Measurements from ENCODE around the gene PXDN.
A peak's percentile ranks its signal among the peaks of the same experiment; 100 is the strongest.
"Not testable (repeated sequence)": the region's sequence is repeated elsewhere in the genome, so short reads cannot be mapped to it uniquely, and the experiment has no call there.

PXDN gene

DNA sequence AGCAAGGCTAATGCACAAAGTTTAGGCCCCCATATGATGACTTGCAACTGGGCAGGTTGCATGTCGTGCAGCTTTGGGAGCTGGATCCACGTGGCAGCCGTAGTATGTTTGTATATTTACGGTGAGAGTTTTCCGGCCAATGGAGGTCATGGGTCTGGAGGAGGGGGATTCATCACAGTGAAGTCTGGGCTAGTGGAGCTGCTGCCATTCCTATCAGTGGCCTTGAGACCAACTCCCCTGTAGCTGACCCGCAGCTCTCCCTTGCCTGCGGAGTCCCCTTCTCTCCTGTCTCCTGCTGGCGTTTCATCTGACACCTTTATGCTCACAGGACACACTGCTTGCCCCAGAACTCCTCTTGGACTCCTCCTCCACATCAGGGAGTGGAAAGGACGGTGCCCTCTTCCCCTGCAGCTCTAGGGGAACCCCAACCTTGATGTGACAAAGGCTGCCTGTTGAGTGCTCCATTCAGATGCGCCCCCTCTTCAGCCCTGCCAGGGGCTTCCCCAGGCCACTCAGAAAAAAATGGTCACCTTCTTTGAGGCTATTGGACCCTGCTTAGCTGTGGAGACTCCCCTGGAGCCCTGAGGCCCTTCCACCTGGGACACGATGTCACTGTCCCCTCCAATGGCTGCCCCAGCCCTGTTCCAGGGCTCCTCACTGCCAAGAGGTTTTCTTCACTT lies 121.7 kb downstream of the PXDN start:
- no peak for DNase-seq

DNA sequence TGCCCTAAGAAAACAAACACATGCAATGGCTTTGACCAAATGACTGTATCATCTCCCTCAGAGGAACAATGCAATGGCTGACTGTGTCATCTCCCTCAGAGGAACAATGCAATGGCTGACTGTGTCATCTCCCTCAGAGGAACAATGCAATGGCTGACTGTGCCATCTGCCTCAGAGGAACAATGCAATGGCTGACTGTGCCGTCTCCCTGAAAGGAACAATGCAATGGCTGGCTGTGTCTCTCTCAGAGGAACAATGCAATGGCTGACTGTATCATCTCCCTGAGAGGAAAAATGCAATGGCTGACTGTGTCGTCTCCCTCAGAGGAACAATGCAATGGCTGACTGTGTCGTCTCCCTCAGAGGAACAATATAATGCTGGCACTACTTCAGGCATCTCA lies 122.3 kb downstream of the PXDN start:
- not testable (repeated sequence) for DNase-seq

DNA sequence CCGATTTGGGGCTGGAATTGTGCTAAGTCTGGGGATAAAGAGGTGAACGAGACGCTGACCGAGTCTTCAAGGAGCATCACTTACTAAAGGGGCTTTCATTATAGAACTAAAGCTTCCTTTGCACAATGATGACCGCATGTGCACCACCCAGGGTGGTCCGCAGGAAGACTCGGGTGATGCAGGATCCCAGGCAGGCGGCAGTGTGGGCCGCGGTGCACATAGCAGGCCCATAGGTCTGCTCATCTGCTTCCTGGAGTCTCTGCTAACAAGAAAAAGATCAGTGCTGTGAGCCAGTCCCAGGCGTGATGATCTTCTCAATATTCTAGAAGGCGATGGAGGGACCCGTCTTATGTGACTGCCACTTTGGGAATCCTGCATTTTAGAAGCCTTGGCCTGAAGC lies 122.8 kb downstream of the PXDN start:
- DNase-seq: no peak

DNA sequence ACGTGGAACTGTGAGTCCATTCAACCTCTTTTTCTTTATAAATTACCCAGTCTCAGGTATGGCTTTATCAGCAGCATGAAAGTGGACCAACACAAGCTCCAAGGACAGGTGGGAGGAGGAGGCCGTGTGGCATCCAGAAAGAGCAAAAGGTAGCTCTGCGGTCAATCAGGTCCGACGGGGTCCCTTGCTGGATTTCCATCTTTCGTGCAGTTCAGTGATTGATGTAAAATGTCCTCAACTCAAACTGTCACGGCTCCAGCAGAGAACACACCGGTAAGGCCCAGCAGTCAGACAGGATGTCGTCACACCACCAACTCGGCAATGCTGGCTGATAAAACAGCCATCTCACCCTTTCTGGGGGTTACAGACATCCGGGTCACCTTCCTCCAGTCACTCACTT lies 123.3 kb downstream of the PXDN start:
- DNase-seq: no peak

DNA sequence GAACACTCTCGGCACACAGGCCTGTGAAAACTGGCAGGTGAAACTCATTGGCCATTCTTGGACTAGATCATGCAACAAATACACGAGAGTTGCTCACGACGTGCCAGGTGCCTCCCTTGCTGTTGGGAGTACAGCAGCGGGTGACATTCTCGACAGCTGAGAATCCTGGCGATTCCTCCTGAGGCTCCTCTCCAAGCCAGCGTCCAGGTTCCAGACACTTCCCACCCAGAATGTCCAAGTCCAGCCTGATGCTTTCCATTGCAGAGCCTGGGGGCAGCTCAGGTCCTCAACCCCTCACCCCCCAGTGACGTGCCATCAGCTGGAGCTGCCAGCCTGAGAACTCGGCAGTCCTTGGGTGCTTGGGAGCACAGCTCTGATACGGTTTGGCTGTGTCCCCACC lies 124.2 kb downstream of the PXDN start:
- DNase-seq: no peak

DNA sequence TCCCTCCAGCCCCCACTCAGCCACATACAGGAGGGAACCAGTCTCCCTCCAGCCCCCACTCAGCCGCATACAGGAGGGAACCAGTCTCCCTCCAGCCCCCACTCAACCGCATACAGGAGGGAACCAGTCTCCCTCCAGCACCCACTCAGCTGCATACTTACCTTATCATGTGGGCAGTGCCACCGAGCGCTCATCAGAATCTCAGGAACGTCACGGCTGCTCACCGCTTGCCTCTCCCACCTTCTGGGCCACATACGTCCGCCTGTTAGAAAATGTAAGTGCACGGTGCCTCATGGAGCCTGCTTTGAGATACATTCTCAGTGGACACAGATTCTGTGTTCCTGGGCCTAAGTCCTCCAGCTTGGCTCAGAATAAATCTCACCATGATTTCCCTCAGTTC lies 124.8 kb downstream of the PXDN start:
- no peak for DNase-seq

DNA sequence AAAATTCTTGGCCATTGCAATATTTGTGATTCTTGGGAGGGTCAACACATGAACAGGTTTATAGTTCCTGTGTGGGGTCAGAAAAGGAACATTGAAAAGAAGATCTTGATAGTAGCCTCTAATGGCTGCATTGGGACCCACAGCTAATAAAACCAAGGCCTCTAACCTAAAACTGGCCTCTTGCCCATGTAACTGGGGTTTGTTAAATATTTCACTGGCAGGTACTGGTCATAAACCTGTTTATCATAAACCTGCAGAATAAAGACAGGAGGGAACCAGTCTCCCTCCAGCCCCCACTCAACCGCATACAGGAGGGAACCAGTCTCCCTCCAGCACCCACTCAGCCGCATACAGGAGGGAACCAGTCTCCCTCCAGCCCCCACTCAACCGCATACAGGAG lies 125.3 kb downstream of the PXDN start:
- no peak for DNase-seq

DNA sequence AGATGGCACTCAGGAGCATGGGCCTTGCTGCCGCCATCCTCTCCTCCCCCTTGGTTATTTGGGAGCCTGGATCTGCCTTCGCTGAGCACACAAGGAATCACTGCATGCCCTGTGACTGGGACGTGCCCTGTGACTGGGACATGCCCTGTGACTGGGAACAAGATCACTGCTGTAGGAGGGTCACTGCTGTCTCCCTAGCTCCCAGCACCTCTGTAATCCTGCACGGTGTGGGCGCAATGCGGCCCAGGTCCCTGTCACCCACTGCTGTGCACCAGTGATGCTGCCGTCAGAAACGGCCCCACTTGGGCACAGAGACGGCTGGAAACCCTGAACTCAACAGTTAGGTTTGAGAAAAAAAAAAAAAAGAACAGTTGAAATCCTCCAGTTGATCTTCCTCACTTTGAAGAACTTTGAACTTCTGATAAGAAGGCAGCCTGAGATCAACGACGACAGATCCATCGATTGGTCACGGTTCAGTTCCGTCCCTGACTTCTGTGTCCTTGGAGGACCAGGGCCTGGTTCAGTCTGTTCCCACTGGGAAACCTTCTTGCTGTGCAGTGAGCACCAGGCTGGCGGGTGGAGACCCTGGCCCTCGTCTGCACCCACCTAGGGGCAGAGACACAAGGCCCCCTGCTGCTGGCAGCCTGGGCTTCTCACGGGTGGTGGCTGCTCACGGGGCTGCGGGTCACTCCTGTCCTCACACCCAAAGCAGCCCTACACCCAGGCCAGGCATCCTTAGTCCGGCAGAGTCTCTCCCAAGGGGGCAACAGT lies 125.9 kb downstream of the PXDN start:
- DNase-seq: no peak

DNA sequence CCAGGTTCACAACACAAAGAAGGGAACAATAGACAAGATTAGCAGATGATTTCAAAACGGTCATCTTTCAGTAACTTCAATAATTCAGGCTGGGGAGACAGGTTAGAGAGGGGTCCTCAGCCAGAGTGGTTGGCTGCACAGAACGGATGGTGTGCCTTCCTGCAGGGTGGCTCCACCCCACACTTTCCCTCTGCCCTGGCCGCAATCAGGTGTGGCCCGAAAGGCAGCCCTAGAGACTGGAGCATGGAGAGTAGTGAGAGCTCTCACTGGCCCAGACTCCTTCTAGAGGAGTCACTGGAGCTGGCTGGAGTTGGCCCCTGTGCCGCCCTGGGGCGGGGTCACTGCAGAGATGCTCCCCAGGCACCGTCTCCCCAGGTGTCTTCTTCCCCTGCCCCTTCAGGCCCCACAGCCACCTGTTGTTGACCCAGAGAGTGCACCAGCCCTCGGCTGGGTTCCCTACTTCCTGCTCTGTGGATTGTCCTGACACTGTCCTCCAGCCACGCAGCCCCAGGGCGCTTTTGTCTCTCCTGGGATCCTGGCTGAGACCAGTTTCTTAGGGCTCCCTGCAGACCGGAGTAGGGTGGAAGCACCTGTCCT lies 126.8 kb downstream of the PXDN start:
- DNase-seq: no peak

DNA sequence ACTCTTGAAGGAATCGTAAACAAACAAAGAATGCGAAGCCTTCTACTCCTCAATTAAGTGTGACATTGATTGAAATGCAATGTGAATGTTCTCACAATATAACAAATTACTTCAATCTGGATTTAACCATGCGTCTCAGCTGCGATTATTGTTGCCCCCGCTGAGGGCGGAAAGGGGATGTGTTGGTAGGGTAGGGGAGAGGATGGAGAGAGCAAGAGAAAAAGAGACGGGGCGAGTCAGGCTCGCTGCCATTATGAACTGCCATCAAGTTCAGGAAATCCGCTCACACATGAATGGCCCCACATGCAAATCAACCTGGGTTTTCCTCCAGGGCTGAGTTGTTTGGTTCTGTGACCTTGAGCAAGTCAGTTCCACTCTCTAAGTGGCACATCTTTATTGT lies 129.8 kb downstream of the PXDN start:
- no peak for DNase-seq

DNA sequence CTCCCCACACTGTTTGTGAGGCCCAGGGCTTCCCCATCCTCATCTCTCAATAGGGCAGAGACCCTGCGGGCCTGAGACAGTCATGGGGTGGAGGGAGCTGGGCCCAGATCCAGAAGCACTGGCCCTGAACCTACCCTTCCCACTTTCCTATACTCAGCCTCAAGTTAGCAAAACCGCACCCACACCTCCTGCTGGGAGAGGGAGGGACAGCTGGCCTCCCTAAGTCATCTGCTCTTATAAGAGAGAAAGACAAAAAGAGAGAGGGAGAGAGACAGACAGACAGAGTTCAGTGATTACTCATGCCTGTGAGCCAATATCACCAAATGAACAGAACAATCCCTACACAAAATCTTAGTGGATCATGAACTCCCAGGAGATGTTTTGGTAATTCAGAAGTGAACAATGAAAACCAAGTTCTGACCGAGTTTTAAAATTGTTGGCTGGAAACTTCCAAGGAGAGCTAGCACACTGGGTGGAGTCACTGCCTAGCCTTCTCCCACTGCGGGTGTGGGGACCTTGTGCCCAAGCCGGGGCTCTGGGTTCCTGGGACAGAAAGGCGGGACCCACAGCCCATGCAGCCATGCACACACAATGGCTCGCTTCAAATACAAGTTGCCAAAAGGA lies 130.5 kb downstream of the PXDN start:
- no peak for DNase-seq

DNA sequence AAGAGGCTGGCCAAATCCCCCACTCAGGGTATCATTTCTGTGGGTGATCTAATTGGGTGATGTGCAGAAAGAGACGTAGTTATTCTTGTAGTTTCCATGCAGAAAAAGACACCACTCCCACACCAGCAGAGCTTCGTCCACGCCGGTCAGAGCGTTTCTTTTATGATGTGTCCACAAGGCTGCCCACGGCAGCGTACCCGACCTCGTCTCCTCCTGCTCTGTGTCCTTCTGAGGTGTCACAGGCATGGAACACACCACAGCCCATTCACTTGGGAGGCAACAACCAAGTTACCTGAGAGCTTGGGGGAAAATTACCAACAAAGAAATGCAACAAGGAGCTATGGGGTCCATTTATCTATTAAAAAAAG lies 131.3 kb downstream of the PXDN start:
- DNase-seq: no peak

DNA sequence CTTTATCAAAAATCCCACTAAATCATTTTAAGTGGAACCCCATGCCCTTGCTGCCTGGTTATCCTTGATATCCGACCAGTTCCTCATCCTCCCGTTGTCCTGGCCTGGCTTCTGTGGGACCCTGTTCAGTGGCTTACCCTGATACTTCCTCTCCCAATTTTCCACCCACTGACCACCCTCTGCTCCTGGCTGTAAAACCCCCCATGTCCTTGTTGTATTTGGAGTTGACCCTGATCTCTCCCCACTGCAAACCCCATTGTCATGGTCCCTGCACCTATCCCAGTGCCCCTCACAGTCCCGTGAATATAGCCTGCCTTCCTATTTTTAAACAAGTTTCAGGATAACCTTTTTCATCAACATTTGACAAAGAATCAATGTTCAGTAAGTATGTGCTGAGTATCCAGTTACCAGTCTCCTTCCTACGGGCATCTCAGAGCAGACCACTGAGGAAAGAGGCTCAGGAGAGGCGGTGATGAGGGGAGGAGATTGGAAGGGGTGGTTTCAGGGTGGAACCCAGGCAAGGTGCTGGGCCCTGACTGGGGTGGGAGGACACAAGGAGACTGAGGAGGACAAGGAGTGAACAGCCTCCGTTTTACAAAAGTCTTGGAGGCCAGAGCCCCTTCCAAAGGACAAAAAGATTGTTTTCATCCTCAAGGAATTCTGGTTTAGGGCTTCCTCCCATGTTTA lies 131.8 kb downstream of the PXDN start:
- DNase-seq: no peak

DNA sequence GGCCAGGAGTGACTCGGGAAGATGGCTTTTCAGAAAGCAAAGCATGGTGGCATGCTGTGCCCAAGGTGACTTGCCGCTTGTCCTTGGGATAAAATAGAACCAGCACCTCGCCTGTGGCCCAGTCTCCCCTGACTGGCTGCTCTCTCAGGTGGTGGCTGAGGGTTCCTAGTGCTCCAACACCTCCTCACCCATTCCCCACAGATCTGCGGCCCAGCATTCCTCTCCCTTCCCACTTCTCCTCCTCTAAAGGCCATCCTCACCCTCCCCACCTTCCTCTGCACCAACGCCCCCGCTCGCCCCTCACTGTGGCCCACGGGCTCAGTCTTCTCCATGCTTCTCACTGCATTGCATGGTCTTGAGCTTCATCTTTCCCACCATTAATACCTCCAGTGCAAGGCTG lies 132.4 kb downstream of the PXDN start:
- DNase-seq: no peak

DNA sequence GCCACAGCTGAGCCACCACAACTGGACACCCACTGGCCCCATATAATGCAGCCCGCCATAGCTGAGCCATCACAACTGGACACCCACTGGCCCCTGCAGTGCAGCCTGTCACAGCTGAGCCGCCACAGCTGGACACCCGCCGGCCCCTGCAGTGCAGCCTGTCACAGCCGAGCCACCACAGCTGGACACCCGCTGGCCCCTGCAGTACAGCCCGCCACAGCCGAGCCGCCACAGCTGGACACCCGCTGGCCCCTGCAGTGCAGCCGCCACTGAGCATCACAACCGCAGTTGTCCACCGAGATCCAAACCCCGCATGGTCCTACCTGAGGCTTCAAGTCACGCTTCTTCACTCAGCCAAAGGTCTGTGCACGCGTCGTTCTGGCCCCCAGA lies 134.2 kb downstream of the PXDN start:
- no peak for DNase-seq

DNA sequence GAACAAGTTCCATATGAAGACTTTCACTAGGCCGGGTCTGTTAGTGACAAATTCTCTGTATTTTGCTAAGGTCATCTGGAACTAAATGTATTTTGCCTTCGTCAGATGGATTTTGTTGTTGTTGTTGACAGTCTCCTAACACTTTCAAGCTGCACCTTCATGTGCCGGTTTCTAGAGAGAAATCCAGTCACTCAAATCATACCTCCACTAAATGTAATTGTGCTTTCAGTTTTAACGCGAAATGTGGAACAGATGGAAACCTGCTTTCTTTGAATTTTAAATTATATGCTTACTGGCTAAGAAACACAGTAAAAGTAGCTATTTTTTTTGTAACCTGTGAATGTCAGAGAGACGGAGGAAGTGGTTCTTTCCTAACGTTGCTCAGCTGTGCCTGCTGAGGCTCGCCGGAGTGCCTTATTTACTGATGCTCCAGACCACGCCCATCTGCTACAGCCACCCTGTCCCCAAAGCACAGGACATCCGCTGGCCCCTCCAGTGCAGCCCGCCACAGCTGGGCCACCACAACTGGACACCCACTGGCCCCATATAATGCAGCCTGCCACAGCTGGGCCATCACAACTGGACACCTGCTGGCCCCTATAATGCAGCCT lies 134.7 kb downstream of the PXDN start:
- DNase-seq: no peak

DNA sequence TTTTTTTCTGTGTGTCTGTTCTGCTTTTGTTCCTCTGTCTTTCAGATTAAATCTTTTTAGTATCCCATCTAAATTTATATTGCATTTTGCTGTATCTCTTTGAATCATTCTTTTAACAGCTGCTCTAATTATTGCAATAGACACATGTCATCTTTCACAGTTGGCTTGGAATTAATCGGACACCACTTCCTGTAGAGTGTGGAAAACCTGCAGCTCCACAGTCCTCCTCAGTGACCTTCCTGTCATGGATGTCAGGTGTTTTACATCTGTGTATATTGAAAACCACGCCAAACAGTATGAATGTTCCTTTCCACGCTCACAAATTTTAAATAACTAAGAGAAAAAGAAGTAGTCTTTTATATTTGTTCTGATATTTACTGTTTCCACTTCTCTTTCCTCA lies 135.3 kb downstream of the PXDN start:
- DNase-seq: peak; percentile 13

DNA sequence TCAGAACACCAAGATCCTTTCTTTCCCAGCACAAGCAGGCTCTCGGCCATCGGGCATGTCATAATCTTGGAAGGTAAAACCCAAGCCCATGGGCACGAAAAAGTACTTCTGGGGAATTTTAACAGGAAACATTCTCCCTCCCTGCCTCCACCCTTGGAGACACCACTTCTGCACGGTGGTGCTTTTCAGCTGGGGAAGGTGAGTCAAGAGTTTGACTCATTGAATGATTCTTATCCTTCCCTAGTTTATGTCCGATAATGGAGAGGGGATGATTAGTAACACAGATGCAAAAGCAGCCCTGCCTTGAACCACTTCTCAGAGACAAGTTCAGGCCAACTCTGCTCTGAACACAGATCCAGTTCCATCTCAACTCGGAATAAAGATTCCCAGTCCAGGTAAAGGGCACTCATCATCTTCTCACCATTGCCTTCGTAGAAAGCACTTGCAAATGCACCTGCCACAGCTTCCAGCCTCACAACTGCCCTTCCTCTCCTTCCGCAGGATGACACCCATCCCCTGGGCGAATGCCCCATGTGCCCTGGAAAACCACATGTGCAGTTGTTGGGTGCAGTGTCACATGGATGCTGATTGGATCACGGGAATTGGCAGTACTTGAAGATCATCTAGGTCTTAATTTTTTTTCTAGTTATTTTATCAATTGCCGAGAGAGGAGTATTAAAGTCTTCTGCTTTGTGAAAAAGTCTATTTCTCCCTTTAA lies 136.2 kb downstream of the PXDN start:
- DNase-seq: no peak

DNA sequence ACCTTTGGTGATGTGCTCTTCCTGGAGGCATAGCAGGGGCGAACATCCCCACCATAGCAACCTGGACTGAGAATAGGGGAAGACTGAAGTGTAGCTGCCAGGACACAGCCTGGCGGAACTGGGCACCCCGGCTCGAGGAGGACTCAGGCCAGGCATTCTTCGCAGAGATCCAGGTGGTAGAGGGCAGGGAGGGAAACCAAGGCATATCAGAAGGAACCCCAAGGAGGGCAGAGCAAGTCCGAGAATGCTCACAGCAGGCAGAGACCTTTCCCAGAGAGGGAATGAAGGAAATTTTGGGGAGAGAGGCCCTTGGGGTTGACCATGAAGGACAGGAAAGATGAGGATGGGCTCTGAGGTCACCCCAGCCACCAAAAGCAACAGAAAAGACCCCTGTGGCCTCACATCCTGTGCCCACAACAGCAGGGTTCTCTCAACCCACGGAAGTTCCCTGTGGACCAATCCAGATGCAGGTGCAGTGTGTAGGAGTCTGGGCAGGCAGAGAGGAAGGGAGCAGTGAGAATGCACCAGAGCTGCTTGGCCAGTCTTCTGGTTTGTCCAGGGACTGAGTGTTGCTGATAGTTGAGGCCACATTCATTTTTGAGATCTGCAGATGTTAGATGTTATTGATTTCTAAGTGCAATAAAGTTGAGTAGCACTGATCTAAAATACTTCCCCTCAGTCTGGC lies 136.9 kb downstream of the PXDN start:
- DNase-seq: no peak

DNA sequence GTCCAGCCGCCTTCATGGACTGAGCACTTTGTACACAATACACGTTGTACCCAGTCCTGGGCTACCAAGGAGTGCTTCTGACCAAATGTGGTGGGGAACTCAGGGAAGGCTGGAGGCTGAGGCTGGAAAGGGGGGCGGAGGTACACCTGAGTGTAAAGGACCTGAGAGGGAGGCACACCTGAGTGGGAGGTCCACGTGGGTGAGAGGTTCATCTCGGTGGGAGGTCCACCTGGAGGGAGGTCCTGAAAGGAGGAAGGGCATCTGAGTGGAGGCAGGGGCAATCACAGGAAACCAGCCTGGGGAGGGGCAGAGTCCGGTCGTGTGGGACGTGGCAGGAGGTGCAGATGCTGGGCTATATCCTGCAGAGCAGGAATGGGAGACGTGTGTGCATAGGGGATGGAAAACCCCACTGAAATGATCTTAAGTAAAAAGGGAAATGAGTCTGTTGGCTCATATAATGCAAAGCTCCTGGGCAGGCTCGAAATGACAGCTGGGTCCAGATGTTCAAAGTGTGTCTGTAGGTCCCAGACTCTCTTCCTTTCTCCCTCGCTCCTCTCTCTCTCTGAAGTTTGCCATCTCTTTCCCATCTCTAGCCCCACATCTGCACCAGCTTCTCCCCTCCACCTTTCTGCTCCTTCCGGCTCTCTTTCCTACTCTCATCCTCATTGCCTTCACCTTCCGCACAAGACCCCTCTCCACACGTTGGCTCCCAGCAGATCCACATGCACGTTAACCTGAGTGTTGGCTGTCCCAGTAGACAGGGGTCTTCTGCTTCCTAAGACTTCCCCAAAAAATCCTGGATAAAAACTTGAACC lies 137.7 kb downstream of the PXDN start:
- no peak for DNase-seq

DNA sequence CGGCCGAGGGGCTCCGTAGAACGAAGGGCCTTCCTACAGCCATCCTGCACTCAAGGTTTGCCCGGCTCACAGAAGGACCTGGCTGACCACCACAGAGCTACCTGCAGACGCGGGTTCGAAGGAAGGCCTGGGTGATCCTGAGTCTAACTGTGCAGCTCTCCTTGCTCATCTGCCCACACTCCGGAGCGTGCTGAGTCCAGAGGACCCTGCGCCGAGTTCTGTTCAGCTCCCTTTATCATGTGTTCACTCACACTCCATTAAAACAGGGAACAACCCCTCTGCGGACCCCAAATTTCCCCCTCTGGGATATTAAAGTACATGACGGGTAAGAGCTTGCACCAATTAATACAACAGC lies 138.3 kb downstream of the PXDN start:
- no peak for DNase-seq
